ENCODE data around the gene ILDR1.
"Not testable (repeated sequence)": the region's sequence is repeated elsewhere in the genome, so short reads cannot be mapped to it uniquely, and the experiment has no call there.

The ILDR1 gene

GRCh38 chr3:121938141-121938855, 83.7 kb downstream of the ILDR1 start:
- not testable (repeated sequence) for DNase-seq

All from hematopoietic multipotent progenitor cell treated with erythropoietin and hydrocortisone succinate and interleukin-3 and kit ligand, for 4 days (in vitro differentiated cells).